ENCODE results near the gene RAB3IL1. TPM values are rescaled to one million over a fixed set of nuclear protein-coding genes. Genes with fewer than 3 reads are reported as not detected.
"Not testable (repeated sequence)": the region's sequence is repeated elsewhere in the genome, so short reads cannot be mapped to it uniquely, and the experiment has no call there.

Gene RAB3IL1
- total RNA-seq, 2 donors from 2014 or later: 5.4 to 11.5 TPM

DNA sequence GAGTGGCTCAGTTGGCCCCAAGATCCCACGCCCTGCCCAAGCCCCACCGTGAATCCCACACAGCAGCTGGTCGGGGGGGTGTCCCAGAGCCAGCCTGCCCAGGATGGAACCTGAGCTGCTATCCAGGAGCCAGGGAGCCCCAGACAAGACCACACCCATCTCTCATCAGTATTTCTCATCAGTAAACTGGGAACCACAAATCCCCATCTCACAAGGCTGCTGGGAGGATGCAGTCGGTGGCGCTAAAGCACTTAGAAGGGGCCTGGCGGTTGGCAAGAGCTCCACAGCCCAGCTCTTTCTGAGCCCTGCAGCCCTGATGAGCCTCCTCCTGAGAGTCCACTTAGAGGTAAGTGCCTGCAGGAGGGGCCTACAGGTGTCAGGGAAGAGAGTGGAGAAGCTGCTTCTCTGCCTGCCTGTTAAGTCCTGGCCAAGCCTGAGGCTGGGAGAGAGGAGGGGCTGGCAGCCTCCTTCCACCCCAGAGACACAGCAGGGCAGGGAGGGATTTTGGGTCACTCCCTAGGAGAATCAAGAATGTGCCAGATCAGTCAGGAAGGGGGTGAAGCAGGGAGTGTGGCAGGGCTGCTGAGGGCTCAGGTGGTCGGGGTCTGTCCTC is 32.1 kb downstream of the RAB3IL1 start:
- Histone ChIP-seq H3K36me3 (replicated peaks in 1 of 2; ENCODE audit: insufficient read depth in 1 of 2, low read depth in 2 of 2) (no peaks in the 10 kb centered on the region), H3K4me3 (no peak overlapping the region), H3K27me3 (no peaks in the 10 kb centered on the region), H3K27ac (no peak overlapping the region), H3K9me3 (no peaks in the 10 kb centered on the region), H3K4me1 (peaks cover 10% of the 10 kb centered on the region)
- no peak for TF ChIP-seq CTCF (IDR thresholded peaks at IDR 0.05)
- no peak for TF ChIP-seq POLR2A (IDR thresholded peaks at IDR 0.05)
- DNase-seq (no peak), ATAC-seq (no peak)
- intact Hi-C loops (cut with DNase I): no loop called here
- 87 to 100% methylated on average over 4 to 7 of the region's 7 CpGs for WGBS, 2 donors

DNA sequence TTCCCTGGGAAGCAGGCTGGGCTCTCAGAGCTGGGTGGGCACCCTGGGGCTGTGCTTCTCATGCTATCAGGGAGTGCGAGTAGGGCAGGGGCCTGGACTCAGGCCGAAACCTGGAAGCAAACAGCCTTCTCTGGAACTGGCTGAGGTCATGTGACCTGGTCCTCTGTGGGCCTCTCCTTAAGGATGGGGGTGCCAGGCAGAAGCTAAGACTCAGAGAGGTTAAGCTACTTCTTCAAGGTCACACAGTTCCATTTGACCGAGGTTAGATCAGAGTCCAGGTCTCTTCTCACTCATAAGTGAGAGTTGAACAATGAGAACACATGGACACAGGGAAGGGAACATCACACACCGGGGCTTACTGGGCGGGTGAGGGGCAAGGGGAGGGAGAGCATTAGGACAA is 33.4 kb downstream of the RAB3IL1 start:
- no peaks in the 10 kb centered on the region for H3K27me3 ChIP-seq
- ATAC-seq (no peak), DNase-seq (no peak)
- no peaks in the 10 kb centered on the region for H3K9me3 ChIP-seq
- intact Hi-C loops (cut with DNase I): no loop called here
- H3K36me3 ChIP-seq (replicated peaks in 1 of 2; ENCODE audit: insufficient read depth in 1 of 2, low read depth in 2 of 2): no peaks in the 10 kb centered on the region
- no peak overlapping the region for H3K27ac ChIP-seq
- no peak for TF ChIP-seq POLR2A (IDR thresholded peaks at IDR 0.05)
- H3K4me3 ChIP-seq: no peak overlapping the region
- peaks cover 5% of the 10 kb centered on the region for H3K4me1 ChIP-seq
- 80 to 81% methylated on average over 4 to 5 of the region's 5 CpGs for WGBS, 2 donors

GRCh38 chr11:61883327-61883726 is 34.0 kb downstream of the RAB3IL1 start:
- TF ChIP-seq CTCF (IDR thresholded peaks at IDR 0.05) (no peak), POLR2A (IDR thresholded peaks at IDR 0.05) (no peak)
- Histone ChIP-seq H3K9me3 (no peaks in the 10 kb centered on the region), H3K36me3 (replicated peaks in 1 of 2; ENCODE audit: insufficient read depth in 1 of 2, low read depth in 2 of 2) (no peaks in the 10 kb centered on the region), H3K27me3 (no peaks in the 10 kb centered on the region), H3K4me3 (no peak overlapping the region), H3K27ac (no peak overlapping the region), H3K4me1 (peaks cover under 1% of the 10 kb centered on the region)
- DNase-seq: no peak
- WGBS, 2 donors: 93 to 94% methylated on average over 10 of the region's 10 CpGs
- ATAC-seq: no peak
- intact Hi-C loops (cut with DNase I): no loop called here

GRCh38 chr11:61882879-61883278 is 34.5 kb downstream of the RAB3IL1 start:
- no peaks in the 10 kb centered on the region for H3K4me1 ChIP-seq
- no peak overlapping the region for H3K27ac ChIP-seq
- no peaks in the 10 kb centered on the region for H3K27me3 ChIP-seq
- H3K4me3 ChIP-seq: no peak overlapping the region
- no peak for DNase-seq
- intact Hi-C loops (cut with DNase I): no loop called here
- no peaks in the 10 kb centered on the region for H3K9me3 ChIP-seq
- WGBS, 2 donors: 75 to 80% methylated on average over 6 of the region's 6 CpGs
- TF ChIP-seq POLR2A (IDR thresholded peaks at IDR 0.05) (no peak), CTCF (IDR thresholded peaks at IDR 0.05) (no peak)
- no peak for ATAC-seq
- H3K36me3 ChIP-seq (replicated peaks in 1 of 2; ENCODE audit: insufficient read depth in 1 of 2, low read depth in 2 of 2): no peaks in the 10 kb centered on the region

DNA sequence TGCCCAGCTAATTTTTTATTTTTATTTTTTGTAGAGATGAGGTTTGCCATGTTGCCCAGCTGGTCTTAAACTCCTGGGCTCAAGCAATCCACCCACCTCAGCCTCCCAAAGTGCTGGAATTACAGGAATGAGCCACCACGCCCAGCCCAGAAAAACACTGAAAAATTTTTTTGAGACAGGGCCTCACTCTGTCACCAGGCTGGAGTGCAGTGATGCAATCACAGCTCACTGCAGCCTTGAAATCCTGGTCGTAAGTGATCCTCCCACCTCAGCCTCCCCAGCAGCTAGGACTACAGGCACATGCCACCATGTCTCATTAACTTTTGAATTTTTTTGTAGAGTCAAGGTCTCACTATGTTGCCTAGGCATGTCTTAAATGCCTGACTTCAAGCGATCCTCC is 35.1 kb downstream of the RAB3IL1 start:
- 81 to 92% methylated on average over 3 of the region's 3 CpGs for WGBS, 2 donors
- H3K36me3 ChIP-seq (replicated peaks in 1 of 2; ENCODE audit: insufficient read depth in 1 of 2, low read depth in 2 of 2); intact Hi-C loops (cut with DNase I); H3K4me1 ChIP-seq; H3K4me3 ChIP-seq; DNase-seq; H3K9me3 ChIP-seq; H3K27me3 ChIP-seq; ATAC-seq; H3K27ac ChIP-seq: not testable (repeated sequence)

- Histone ChIP-seq H3K36me3 (replicated peaks in 1 of 2; ENCODE audit: insufficient read depth in 1 of 2, low read depth in 2 of 2) (no peaks in the 10 kb centered on the region), H3K4me1 (no peaks in the 10 kb centered on the region), H3K27me3 (no peaks in the 10 kb centered on the region), H3K4me3 (no peak overlapping the region), H3K9me3 (no peaks in the 10 kb centered on the region), H3K27ac (no peak overlapping the region)
- WGBS, 2 donors: 83 to 85% methylated on average over 3 of the region's 3 CpGs
- TF ChIP-seq CTCF (IDR thresholded peaks at IDR 0.05): no peak
- TF ChIP-seq POLR2A (IDR thresholded peaks at IDR 0.05): no peak
- ATAC-seq: no peak
- intact Hi-C loops (cut with DNase I): no loop called here
- no peak for DNase-seq
These were observed 36.0 kb downstream of the RAB3IL1 start for GRCh38 chr11:61881397-61881796.

Data from body of pancreas (tissue), 4 donors.